ENCODE measurements around the gene PSMD14. TPM values are rescaled to one million over a fixed set of nuclear protein-coding genes. Genes with fewer than 3 reads are reported as not detected.

Gene PSMD14
- total RNA-seq, 1 experiment from 2014 or later, result 118 TPM

- no peak for ATAC-seq
- no peak overlapping the region for H3K4me2 ChIP-seq (ENCODE audit: low read length)
- intact Hi-C loops (cut with micrococcal nuclease), result no loop called here
- H3K9me3 ChIP-seq (ENCODE audit: control insufficient read depth in 1 of 2, insufficient read depth in 1 of 2, low read depth in 1 of 2, low read length in 2 of 2), result no peaks in the 10 kb centered on the region
- TF ChIP-seq TCF7L2 (IDR thresholded peaks at IDR 0.05; ENCODE audit: borderline replicate concordance, extremely low read depth, insufficient read depth, insufficient read length) (no peak), SRF (IDR thresholded peaks at IDR 0.05; ENCODE audit: low read depth) (no peak), FOSL1 (IDR thresholded peaks at IDR 0.05; ENCODE audit: low read depth) (no peak), CEBPB (IDR thresholded peaks at IDR 0.05; ENCODE audit: low read depth) (no peak), RAD21 (IDR thresholded peaks at IDR 0.05; ENCODE audit: low read depth) (no peak), ZNF274 (IDR thresholded peaks at IDR 0.05; ENCODE audit: low read depth, low read length) (no peak), SP1 (IDR thresholded peaks at IDR 0.05; ENCODE audit: low read depth) (no peak), YY1 (IDR thresholded peaks at IDR 0.05; ENCODE audit: extremely low read depth, insufficient replicate concordance, low read depth, low read length) (no peak), REST (IDR thresholded peaks at IDR 0.05; ENCODE audit: low read depth) (no peak), EZH2phosphoT487 (IDR thresholded peaks at IDR 0.05; ENCODE audit: borderline replicate concordance) (no peak), EZH2 (IDR thresholded peaks at IDR 0.05) (no peak), SIN3A (IDR thresholded peaks at IDR 0.05; ENCODE audit: low read depth) (no peak), JUND (IDR thresholded peaks at IDR 0.05) (no peak), CBX3 (IDR thresholded peaks at IDR 0.05; ENCODE audit: low read depth) (no peak), ZFX (IDR thresholded peaks at IDR 0.05) (no peak), CTCF (IDR thresholded peaks at IDR 0.05 in 2 of 3, conservative IDR thresholded peaks at IDR 0.05 in 1 of 3; ENCODE audit: borderline replicate concordance in 1 of 3, insufficient read depth in 1 of 3, low read depth in 2 of 3, low read length in 2 of 3) (no peak), ELF1 (IDR thresholded peaks at IDR 0.05; ENCODE audit: borderline replicate concordance, low read depth) (no peak)
- TF ChIP-seq, protein P1, sequence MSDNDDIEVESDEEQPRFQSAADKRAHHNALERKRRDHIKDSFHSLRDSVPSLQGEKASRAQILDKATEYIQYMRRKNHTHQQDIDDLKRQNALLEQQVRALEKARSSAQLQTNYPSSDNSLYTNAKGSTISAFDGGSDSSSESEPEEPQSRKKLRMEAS (IDR thresholded peaks at IDR 0.05), result no peak
- no peaks in the 10 kb centered on the region for H3K9me2 ChIP-seq (ENCODE audit: insufficient read depth)
- H3K9ac ChIP-seq (ENCODE audit: low read length), result no peak overlapping the region
- H2AFZ ChIP-seq (ENCODE audit: low read depth, low read length, poor library complexity, severe bottlenecking), result no peak overlapping the region
- ChIA-PET CTCF (no interaction called here), POLR2A (no interaction called here), RAD21 (ENCODE audit: low non-redundant PET in 1 of 2, low total read pairs in 2 of 2, uncharacterized antibody in 2 of 2, unreplicated experiment in 2 of 2) (no interaction called here)
- no peak for DNase-seq (ENCODE audit: low read depth, low spot score)
- no peaks in the 10 kb centered on the region for H3K4me1 ChIP-seq (ENCODE audit: control insufficient read depth in 1 of 2, insufficient read depth in 2 of 2, low read length in 2 of 2)
- H3K27me3 ChIP-seq (ENCODE audit: insufficient read depth, low read length), result no peaks in the 10 kb centered on the region
- no peak overlapping the region for H3K27ac ChIP-seq (ENCODE audit: low read depth, low read length)
- no peaks in the 10 kb centered on the region for H3K79me2 ChIP-seq (ENCODE audit: insufficient read depth, low read length)
- no peaks in the 10 kb centered on the region for H4K20me1 ChIP-seq (ENCODE audit: insufficient read depth)
- BruUV-seq (replicated peaks), result no TSS peak
- no peak overlapping the region for H3K4me3 ChIP-seq (replicated peaks in 1 of 2; ENCODE audit: low read depth in 1 of 2, low read length in 2 of 2)
- no peaks in the 10 kb centered on the region for H3K36me3 ChIP-seq (ENCODE audit: control insufficient read depth in 1 of 2, insufficient read depth in 2 of 2, low read length in 2 of 2)
Measured at GRCh38 chr2:161269111-161269510, 39.1 kb upstream of the PSMD14 start.

Data from HCT116 (cell line).